Smooth muscle cell (in vitro differentiated cells): ENCODE results near the gene CRY1. TPM values are rescaled to one million over a fixed set of nuclear protein-coding genes. Genes with fewer than 3 reads are reported as not detected.

Experiments
- DNase-seq: peaks from one replicate; lab custom pipeline; 2025; ENCODE audit not compliant: unreplicated experiment; lab: John Stamatoyannopoulos, UW
- H2AFZ ChIP-seq: fragments of 200-600 bp; sonication (generic); 2 replicates; pipeline ENCODE4 v1.6.0; 2016; ENCODE audit warnings: antibody characterized with exemption, low read depth, mild to moderate bottlenecking
- H3F3A ChIP-seq: fragments of 200-600 bp; sonication (generic); 2 replicates; pipeline ENCODE4 v1.6.0; 2017; ENCODE audit warnings: antibody characterized with exemption, low read depth
- H3K27ac ChIP-seq: fragments of 200-600 bp; sonication (generic); 2 replicates; pipeline ENCODE4 v1.5.1; 2016; ENCODE audit warnings: low read depth, mild to moderate bottlenecking
- H3K27me3 ChIP-seq: fragments of 200-600 bp; sonication (generic); 2 replicates; pipeline ENCODE4 v1.6.1; 2016; ENCODE audit warnings: low read depth, mild to moderate bottlenecking
- H3K36me3 ChIP-seq: fragments of 200-600 bp; sonication (generic); 2 replicates; pipeline ENCODE4 v1.5.1; 2016; ENCODE audit warnings: low read depth
- H3K4me1 ChIP-seq: fragments of 200-600 bp; sonication (generic); 2 replicates; pipeline ENCODE4 v1.5.1; 2016; ENCODE audit warnings: low read depth
- H3K4me2 ChIP-seq: fragments of 200-600 bp; sonication (generic); 2 replicates; pipeline ENCODE4 v1.6.0; 2016; ENCODE audit warnings: mild to moderate bottlenecking
- H3K4me3 ChIP-seq: fragments of 200-600 bp; sonication (generic); 2 replicates; pipeline ENCODE4 v1.5.1; 2016; ENCODE audit warnings: mild to moderate bottlenecking
- H3K79me2 ChIP-seq: fragments of 200-600 bp; sonication (generic); 2 replicates; pipeline ENCODE4 v1.6.0; 2016; ENCODE audit warnings: low read depth, mild to moderate bottlenecking
- H3K9ac ChIP-seq: fragments of 200-600 bp; sonication (generic); 2 replicates; pipeline ENCODE4 v1.6.0; 2016; ENCODE audit warnings: low read depth
- H3K9me3 ChIP-seq: fragments of 200-600 bp; sonication (generic); replicated peaks from 2 replicates; pipeline ENCODE4 v1.5.1; 2016; ENCODE audit warnings: low read depth
- H4K20me1 ChIP-seq: fragments of 200-600 bp; sonication (generic); 2 replicates; pipeline ENCODE4 v1.6.0; 2016; ENCODE audit warnings: low read depth
- WGBS: methylation state at CpG from one replicate; pipeline ENCODE4 v1.1.7; 2016; ENCODE audit warnings: low lambda C conversion rate; 5-methylcytosine and 5-hydroxymethylcytosine counted together
- polyA plus RNA-seq: library from polyadenylated mRNA; unstranded; fragments of >200 nt; fragmentation: Nextera tagmentation; extraction: Ambion mirVana; gene quantifications from 2 replicates; pipeline ENCODE4 v1.2.1, GENCODE V29; 2016
- total RNA-seq: library from RNA; depleted of rRNA; stranded (reverse); fragments of >200 nt; gene quantifications from 2 replicates; pipeline ENCODE4 v1.2.3, GENCODE V29; 2014
- TF ChIP-seq, protein P1 (sequence below): fragments of 200-600 bp; sonication (generic); IDR thresholded peaks from 2 replicates; pipeline ENCODE4 v1.5.1; 2017; ENCODE audit warnings: borderline replicate concordance, mild to moderate bottlenecking, antibody characterized with exemption; ENCODE audit not compliant: insufficient read depth, poor library complexity, severe bottlenecking

CRY1 gene
- total and polyA plus RNA-seq, 2 experiments from 2014 or later, result 19.9 to 28.2 TPM

- H3F3A ChIP-seq, result no peaks in the 10 kb centered on the region
- no peaks in the 10 kb centered on the region for H3K79me2 ChIP-seq
- no peak overlapping the region for H3K4me3 ChIP-seq
- H3K9me3 ChIP-seq, result no peaks in the 10 kb centered on the region
- no peak overlapping the region for H3K4me2 ChIP-seq
- H2AFZ ChIP-seq, result no peak overlapping the region
- TF ChIP-seq, protein P1, sequence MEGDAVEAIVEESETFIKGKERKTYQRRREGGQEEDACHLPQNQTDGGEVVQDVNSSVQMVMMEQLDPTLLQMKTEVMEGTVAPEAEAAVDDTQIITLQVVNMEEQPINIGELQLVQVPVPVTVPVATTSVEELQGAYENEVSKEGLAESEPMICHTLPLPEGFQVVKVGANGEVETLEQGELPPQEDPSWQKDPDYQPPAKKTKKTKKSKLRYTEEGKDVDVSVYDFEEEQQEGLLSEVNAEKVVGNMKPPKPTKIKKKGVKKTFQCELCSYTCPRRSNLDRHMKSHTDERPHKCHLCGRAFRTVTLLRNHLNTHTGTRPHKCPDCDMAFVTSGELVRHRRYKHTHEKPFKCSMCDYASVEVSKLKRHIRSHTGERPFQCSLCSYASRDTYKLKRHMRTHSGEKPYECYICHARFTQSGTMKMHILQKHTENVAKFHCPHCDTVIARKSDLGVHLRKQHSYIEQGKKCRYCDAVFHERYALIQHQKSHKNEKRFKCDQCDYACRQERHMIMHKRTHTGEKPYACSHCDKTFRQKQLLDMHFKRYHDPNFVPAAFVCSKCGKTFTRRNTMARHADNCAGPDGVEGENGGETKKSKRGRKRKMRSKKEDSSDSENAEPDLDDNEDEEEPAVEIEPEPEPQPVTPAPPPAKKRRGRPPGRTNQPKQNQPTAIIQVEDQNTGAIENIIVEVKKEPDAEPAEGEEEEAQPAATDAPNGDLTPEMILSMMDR, result peak; percentile 21
- no peak for DNase-seq
- H3K36me3 ChIP-seq, result no peaks in the 10 kb centered on the region
- H3K4me1 ChIP-seq, result no peaks in the 10 kb centered on the region
- no peaks in the 10 kb centered on the region for H3K27me3 ChIP-seq
- no peak overlapping the region for H3K9ac ChIP-seq
- no peaks in the 10 kb centered on the region for H4K20me1 ChIP-seq
- 80% methylated on average over 1 of the region's 1 CpG for WGBS
- no peak overlapping the region for H3K27ac ChIP-seq
Observed at GRCh38 chr12:107134558-107134957, 41.2 kb upstream of the CRY1 start.

- no peak overlapping the region for H2AFZ ChIP-seq
Observed at GRCh38 chr12:107133462-107133861, 40.1 kb upstream of the CRY1 start.

DNA sequence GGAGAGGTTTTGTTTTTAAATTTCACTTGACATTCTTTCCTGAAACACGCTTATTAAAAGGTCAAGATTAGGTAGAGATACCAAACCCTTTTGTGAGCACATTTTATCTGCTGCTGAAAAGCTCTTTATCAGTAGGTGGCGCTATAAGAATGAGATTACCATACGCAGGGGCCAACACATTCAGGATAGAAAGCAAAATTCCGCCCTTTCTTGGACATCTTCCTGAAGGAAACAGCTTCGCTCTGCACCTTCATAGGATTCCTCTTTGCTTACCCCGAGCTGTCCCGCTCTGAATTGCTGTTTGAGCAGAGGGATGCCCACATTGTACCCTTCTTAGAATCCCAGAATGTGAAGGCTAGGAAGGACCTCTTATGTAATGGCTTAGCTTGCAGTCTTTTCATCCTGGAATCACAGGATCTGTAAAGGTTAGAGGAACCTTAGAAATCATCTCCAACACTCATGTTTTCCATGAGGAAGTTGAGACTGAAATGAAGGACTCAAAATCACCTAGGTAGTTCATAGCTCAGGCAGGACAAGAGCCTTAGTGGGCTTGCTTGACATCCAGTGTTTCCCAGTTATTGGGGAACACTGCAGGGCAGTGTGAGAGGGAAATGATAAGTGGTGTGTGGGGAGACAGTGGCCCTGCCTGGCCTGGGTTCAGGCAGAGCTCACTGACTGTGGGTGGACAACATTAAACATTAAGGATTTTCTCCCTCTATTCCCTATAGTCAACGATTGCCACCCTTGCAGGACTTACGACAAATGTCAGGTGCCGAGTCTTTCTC is 38.7 kb upstream of the CRY1 start:
- TF ChIP-seq, protein P1, result peak; percentile 84
- no peak overlapping the region for H3K27ac ChIP-seq

More at GRCh38 chr12:107133462-107133861, 40.1 kb upstream of the CRY1 start:
- no peaks in the 10 kb centered on the region for H3K4me1 ChIP-seq
- TF ChIP-seq, protein P1, result no peak
- H3K36me3 ChIP-seq, result no peaks in the 10 kb centered on the region
- no peaks in the 10 kb centered on the region for H4K20me1 ChIP-seq
- no peaks in the 10 kb centered on the region for H3K79me2 ChIP-seq
- H3K27ac ChIP-seq, result no peak overlapping the region
- H3K4me2 ChIP-seq, result no peak overlapping the region
- no peaks in the 10 kb centered on the region for H3K9me3 ChIP-seq
- no peak overlapping the region for H3K4me3 ChIP-seq
- no peak for DNase-seq
- H3K27me3 ChIP-seq, result no peaks in the 10 kb centered on the region
- WGBS, result 86% methylated on average over 4 of the region's 4 CpGs
- H3K9ac ChIP-seq, result no peak overlapping the region
- H3F3A ChIP-seq, result no peaks in the 10 kb centered on the region

More for the DNA sequence above, 38.7 kb upstream of the CRY1 start:
- 38% methylated on average over 10 of the region's 10 CpGs for WGBS
- H4K20me1 ChIP-seq, result no peaks in the 10 kb centered on the region
- no peak overlapping the region for H3K4me3 ChIP-seq
- H3F3A ChIP-seq, result no peaks in the 10 kb centered on the region
- no peak for DNase-seq
- no peaks in the 10 kb centered on the region for H3K9me3 ChIP-seq
- no peak overlapping the region for H3K9ac ChIP-seq
- no peaks in the 10 kb centered on the region for H3K27me3 ChIP-seq
- no peaks in the 10 kb centered on the region for H3K79me2 ChIP-seq
- H2AFZ ChIP-seq, result peak overlapping the region; percentile 23
- no peaks in the 10 kb centered on the region for H3K36me3 ChIP-seq
- peaks cover 3% of the 10 kb centered on the region for H3K4me1 ChIP-seq
- no peak overlapping the region for H3K4me2 ChIP-seq
